ENCODE results near the gene ARHGEF5. TPM values are rescaled to one million over a fixed set of nuclear protein-coding genes. Genes with fewer than 3 reads are reported as not detected.

Gene ARHGEF5
- total RNA-seq, 1 donor from 2014 or later: 22.6 TPM

- no peak overlapping the region for H3K4me3 ChIP-seq (ENCODE audit: low read depth, low read length)
- peaks cover 3% of the 10 kb centered on the region for H3K27me3 ChIP-seq (ENCODE audit: control insufficient read depth, insufficient read depth, low read length)
- H3K36me3 ChIP-seq (ENCODE audit: control insufficient read depth, insufficient read depth, low read length): no peaks in the 10 kb centered on the region
- no peak for DNase-seq (ENCODE audit: low read depth)
- TF ChIP-seq, protein P1, sequence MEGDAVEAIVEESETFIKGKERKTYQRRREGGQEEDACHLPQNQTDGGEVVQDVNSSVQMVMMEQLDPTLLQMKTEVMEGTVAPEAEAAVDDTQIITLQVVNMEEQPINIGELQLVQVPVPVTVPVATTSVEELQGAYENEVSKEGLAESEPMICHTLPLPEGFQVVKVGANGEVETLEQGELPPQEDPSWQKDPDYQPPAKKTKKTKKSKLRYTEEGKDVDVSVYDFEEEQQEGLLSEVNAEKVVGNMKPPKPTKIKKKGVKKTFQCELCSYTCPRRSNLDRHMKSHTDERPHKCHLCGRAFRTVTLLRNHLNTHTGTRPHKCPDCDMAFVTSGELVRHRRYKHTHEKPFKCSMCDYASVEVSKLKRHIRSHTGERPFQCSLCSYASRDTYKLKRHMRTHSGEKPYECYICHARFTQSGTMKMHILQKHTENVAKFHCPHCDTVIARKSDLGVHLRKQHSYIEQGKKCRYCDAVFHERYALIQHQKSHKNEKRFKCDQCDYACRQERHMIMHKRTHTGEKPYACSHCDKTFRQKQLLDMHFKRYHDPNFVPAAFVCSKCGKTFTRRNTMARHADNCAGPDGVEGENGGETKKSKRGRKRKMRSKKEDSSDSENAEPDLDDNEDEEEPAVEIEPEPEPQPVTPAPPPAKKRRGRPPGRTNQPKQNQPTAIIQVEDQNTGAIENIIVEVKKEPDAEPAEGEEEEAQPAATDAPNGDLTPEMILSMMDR (IDR thresholded peaks at IDR 0.05; ENCODE audit: insufficient read depth, low read length, poor library complexity, severe bottlenecking): no peak
These were observed 41.9 kb downstream of the ARHGEF5 start for GRCh38 chr7:144397086-144397485.

GRCh38 chr7:144398291-144398690, 43.1 kb downstream of the ARHGEF5 start:
- TF ChIP-seq, protein P1 (IDR thresholded peaks at IDR 0.05; ENCODE audit: insufficient read depth, low read length, poor library complexity, severe bottlenecking): no peak
- Histone ChIP-seq H3K27me3 (ENCODE audit: control insufficient read depth, insufficient read depth, low read length) (peaks cover 3% of the 10 kb centered on the region), H3K4me3 (ENCODE audit: low read depth, low read length) (no peak overlapping the region), H3K36me3 (ENCODE audit: control insufficient read depth, insufficient read depth, low read length) (no peaks in the 10 kb centered on the region)
- no peak for DNase-seq (ENCODE audit: low read depth)

DNA sequence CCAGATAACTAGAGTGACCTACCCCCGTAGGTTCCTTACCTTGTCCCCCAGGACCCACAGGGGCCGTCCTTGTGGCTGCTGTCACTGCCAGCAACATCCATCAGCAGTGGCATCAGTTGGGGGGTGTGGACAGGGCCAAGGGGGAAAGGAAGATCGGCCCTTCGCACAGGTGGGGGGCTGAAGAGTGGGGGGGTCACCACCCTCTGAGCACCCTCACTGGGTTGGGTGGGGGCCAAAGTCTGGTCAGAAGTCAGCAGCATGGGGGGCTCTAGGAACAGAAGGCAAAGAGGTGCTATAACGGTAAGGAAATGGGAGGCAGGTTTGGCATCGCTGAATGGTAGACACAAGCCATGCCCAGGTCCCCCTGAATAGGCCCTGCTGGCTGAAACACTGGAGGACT, 43.7 kb downstream of the ARHGEF5 start:
- no peak overlapping the region for H3K4me3 ChIP-seq (ENCODE audit: low read depth, low read length)
- H3K36me3 ChIP-seq (ENCODE audit: control insufficient read depth, insufficient read depth, low read length): no peaks in the 10 kb centered on the region
- H3K27me3 ChIP-seq (ENCODE audit: control insufficient read depth, insufficient read depth, low read length): peaks cover 3% of the 10 kb centered on the region
- DNase-seq (ENCODE audit: low read depth): no peak
- TF ChIP-seq, protein P1 (IDR thresholded peaks at IDR 0.05; ENCODE audit: insufficient read depth, low read length, poor library complexity, severe bottlenecking): no peak

GRCh38 chr7:144399946-144400345, 44.7 kb downstream of the ARHGEF5 start:
- no peak for DNase-seq (ENCODE audit: low read depth)
- H3K4me3 ChIP-seq (ENCODE audit: low read depth, low read length): no peak overlapping the region
- peaks cover 3% of the 10 kb centered on the region for H3K27me3 ChIP-seq (ENCODE audit: control insufficient read depth, insufficient read depth, low read length)
- TF ChIP-seq, protein P1 (IDR thresholded peaks at IDR 0.05; ENCODE audit: insufficient read depth, low read length, poor library complexity, severe bottlenecking): no peak
- H3K36me3 ChIP-seq (ENCODE audit: control insufficient read depth, insufficient read depth, low read length): no peaks in the 10 kb centered on the region

DNA sequence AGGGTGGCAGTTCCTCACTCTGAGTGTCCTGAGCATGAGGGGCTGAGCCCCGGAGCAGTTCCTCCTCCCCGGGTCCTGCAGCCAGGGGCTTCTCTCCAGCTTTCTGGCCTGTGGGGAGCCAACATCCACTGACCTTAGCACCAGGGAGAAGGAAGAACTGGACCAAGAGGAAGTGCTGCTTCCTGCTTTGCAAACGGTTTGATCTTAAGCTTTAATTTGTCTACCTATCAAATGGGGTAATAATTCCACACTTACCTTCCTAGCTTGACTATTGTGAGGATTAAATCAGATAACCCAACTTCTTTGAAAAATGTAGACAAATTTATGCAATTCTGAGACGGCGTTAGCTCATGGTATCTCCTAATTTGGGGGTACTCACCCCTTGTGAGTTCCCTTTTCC, 46.3 kb downstream of the ARHGEF5 start:
- no peak for DNase-seq (ENCODE audit: low read depth)
- peaks cover 3% of the 10 kb centered on the region for H3K27me3 ChIP-seq (ENCODE audit: control insufficient read depth, insufficient read depth, low read length)
- TF ChIP-seq, protein P1 (IDR thresholded peaks at IDR 0.05; ENCODE audit: insufficient read depth, low read length, poor library complexity, severe bottlenecking): no peak
- H3K36me3 ChIP-seq (ENCODE audit: control insufficient read depth, insufficient read depth, low read length): no peaks in the 10 kb centered on the region
- no peak overlapping the region for H3K4me3 ChIP-seq (ENCODE audit: low read depth, low read length)

DNA sequence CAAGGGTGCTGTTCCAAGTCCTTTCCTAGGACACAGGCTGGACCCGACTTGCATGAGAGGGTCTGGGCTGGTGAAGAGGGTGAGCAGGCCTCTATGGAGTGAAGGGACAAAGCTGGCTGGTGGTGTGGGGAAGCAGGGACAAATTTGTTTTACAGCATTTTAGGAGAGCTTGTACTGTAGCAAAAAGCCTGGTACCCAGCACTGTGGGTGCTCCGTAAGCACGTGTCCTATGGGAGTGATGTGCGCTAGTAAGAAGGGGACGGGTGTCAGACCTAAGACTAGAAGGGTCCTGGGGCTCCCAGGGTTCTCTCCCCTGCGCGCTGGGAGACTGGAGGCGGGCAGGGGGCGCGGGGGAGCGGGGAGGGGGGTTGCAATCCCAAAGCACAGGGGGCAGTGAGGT, 47.9 kb downstream of the ARHGEF5 start:
- peaks cover 3% of the 10 kb centered on the region for H3K27me3 ChIP-seq (ENCODE audit: control insufficient read depth, insufficient read depth, low read length)
- no peak overlapping the region for H3K4me3 ChIP-seq (ENCODE audit: low read depth, low read length)
- H3K36me3 ChIP-seq (ENCODE audit: control insufficient read depth, insufficient read depth, low read length): no peaks in the 10 kb centered on the region
- DNase-seq (ENCODE audit: low read depth): no peak
- TF ChIP-seq, protein P1 (IDR thresholded peaks at IDR 0.05; ENCODE audit: insufficient read depth, low read length, poor library complexity, severe bottlenecking): no peak
